HFF-Myc (cell line): Measurements from ENCODE around the gene KIF5B.
"Not testable (repeated sequence)": the region's sequence is repeated elsewhere in the genome, so short reads cannot be mapped to it uniquely, and the experiment has no call there.

Experiments used
- DNase-seq: peaks from one replicate; pipeline ENCODE4 v3.0.0-alpha.2; 2011; ENCODE audit warnings: low read depth; ENCODE audit errors: extremely low read depth
- H3K4me3 ChIP-seq: replicated peaks from 2 replicates; pipeline ENCODE4 v1.5.1; 2011; ENCODE audit warnings: low read depth, mild to moderate bottlenecking, control low read depth, low read length
- CTCF ChIP-seq: IDR thresholded peaks from 2 replicates; pipeline ENCODE4 v1.5.1; 2012; ENCODE audit warnings: mild to moderate bottlenecking, low read depth, low read length, control low read depth; ENCODE audit errors: missing control alignments

The KIF5B gene

DNA sequence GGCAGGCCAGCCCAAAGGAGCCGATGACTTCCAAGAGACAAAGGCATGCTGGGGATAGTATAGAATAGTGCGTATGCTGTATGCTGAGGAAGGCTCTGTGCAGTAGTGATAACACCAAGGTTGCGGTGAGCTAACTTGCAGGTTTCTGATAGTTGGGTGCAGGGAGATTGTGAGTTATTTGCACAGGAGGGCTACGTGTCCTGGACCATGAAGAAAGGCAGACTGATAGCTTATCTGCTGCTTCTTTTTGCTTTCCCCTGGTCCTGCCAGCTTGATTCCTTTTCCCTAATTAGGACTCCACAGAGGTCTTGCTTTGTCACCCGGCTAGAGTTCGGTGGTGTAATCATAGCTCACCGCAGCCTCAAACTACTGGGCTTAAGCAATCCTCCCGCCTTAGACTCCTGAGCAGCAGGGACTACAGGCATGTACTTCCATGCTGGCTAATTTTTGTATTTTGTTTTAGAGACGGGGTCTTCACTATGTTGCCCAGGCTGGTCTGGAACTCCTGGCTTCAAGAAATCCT, 83.6 kb downstream of the KIF5B start:
- H3K4me3 ChIP-seq: no peak overlapping the region
- TF ChIP-seq CTCF: no peak
- no peak for DNase-seq

- H3K4me3 ChIP-seq: not testable (repeated sequence)
- DNase-seq: peak; percentile 99
Observed at GRCh38 chr10:31969847-31970246, 86.4 kb downstream of the KIF5B start.

- DNase-seq: no peak
- TF ChIP-seq CTCF: no peak
- no peak overlapping the region for H3K4me3 ChIP-seq
Observed at GRCh38 chr10:31963589-31963980, 92.6 kb downstream of the KIF5B start.

DNA sequence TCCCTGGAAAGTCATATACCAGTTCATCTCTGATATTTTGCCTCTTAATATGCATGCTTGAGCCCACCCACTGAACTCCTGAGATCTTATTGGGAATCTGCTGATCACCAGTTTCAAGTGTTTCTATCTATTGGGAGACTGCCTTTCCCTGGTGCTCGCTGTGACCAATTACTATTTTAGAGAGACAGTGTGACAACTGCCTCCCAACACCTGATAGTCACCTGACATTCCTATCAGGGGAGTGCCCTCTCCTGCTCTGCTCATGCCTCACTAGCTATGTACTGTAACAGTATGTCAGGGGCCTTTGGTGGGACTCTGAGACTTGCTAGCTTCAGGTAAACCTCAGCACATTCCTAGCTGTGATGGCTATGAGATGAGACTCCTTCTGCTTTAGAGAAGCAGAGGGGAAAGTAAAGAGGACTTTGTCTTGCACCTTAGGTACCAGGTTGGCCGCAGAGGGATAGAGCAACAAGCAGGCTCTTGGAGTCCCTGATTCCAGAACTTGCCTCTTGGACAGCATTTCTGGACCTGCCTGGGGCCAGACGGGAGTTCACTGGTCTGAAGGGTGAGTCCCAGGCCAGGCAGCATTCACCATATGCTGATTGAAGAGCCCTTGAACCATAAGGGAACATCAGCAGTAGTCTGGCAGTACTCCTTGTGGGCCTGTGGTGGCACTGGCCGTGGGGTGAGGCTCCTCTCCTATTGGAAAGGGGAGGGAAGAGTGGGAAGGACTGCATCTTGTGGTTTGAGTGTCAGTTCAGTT, 93.2 kb downstream of the KIF5B start:
- H3K4me3 ChIP-seq: no peak overlapping the region
- TF ChIP-seq CTCF: no peak
- DNase-seq: no peak

DNA sequence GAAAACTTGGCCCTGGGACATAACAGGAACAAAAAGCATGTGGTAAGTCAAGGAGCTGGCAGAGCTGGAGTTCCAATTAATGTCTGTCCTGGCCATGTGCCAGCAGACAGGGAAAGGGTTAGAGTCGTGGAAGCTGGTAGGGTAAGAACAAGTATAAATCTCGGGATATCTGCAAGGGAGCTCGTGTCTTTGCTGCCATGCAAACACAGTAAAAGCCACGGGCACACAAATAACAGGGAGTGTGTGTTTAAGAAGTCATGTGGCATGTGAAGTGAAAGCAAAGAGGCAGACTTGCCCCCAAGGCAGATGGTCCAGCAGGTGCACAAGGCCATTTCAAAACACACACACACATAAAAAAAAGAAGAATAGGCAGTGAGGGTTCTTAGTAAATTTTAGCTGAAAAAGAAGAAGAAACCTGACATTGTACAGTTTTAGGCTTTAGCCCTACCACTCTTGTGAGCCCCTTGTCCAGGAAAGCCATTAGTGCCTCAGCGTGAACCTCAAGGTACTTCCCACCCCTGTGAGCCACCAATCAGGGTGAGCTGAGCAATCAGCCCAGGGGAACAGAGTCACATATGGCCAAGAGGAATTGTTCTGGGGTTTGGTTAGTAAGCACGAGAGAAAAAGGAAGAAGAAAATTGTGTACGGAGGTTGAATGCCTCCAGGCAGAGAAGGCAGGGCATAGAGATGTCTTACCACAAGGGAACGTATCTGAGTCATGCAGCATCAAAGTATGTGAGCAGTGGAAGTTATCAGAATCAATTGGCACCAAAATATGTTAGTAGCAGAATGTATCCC, 94.7 kb downstream of the KIF5B start:
- H3K4me3 ChIP-seq: 0 out of 2 replicates have a peak overlapping the region, but pooled peaks have one; percentile 1
- DNase-seq: peak; percentile 39
- no peak for TF ChIP-seq CTCF

GRCh38 chr10:31959461-31960173, 96.6 kb downstream of the KIF5B start:
- TF ChIP-seq CTCF: no peak
- DNase-seq: no peak
- no peak overlapping the region for H3K4me3 ChIP-seq
